GM19043 (cell line): ENCODE results near the gene LTBP1.

ENCODE experiments used
- ATAC-seq: cut with Tn5 transposase; IDR thresholded peaks from one replicate; pipeline ENCODE4 v1.9.1; 2021; ENCODE audit warnings: low read depth; ENCODE audit not compliant: unreplicated experiment

LTBP1 gene

DNA sequence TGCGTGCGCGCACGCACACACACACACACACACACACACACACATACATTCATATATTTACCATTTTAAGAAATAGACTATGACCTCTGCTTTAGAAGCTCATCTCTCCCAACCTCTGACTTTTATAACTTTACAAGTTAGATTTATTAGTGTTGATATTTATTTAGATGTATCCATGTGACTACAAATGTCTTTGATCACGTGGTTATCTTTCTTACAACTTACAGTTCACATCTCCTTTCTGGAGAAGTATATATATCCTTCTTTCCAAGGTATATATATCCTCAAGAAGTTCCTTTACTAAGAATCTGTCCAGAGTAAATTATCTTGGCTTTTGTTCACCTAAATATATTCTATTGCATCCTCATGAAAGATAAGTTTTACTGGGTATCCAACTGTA, 16.3 kb upstream of the LTBP1 start:
- no peak for ATAC-seq

DNA sequence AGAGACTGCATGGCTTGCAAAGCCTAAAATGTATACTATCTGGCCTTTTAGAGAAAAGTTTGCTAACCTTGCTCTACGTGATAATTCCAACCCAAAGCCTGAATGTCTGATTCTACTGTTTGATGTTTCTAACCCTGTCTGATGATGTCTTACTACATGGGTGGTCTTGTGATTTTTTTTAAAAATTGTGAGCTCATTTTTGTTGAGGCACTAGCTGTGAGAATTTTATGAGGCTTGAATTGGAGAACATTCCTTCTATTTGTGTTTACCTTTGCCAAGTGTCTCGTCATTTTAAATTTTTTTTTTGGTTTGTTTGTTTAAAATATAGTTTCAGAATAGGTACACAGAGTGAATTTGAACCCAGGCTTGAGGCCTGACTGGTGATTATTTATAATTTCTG, 15.2 kb upstream of the LTBP1 start:
- no peak for ATAC-seq

DNA sequence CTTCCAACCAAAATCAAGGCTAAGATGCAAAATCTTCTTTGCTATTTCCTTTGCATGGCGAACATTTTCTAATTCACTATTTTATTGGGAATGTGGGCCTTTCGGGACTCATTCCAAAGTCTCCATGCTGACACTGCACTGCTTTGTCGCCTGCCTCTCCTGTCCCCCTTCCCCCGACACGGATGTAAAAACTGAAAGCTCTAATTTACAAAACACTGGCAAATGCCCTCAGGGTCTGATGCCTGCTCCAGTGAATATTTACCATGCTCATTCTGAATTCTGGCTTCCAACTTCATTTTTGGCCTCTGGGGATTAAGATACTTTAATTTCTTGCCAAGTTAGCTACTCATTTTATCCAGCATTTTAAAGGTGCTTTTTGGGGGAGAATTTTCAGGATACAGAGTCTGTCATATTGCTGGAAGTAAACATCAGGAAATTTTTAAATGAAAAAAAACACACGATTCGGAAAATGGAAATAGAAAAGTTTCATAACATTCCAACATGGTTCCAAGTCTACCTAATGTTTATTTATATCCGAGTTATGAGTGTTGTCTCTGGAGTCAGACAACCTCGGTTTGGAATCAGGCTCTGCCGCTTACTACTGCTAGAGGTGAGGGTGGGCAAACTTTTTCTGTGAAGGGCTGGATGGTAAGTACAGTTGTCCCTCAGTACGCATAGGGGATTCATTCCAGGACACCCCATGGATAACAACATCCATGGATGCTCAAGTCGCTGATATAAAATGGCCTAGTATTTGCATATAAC, 14.6 kb upstream of the LTBP1 start:
- no peak for ATAC-seq

DNA sequence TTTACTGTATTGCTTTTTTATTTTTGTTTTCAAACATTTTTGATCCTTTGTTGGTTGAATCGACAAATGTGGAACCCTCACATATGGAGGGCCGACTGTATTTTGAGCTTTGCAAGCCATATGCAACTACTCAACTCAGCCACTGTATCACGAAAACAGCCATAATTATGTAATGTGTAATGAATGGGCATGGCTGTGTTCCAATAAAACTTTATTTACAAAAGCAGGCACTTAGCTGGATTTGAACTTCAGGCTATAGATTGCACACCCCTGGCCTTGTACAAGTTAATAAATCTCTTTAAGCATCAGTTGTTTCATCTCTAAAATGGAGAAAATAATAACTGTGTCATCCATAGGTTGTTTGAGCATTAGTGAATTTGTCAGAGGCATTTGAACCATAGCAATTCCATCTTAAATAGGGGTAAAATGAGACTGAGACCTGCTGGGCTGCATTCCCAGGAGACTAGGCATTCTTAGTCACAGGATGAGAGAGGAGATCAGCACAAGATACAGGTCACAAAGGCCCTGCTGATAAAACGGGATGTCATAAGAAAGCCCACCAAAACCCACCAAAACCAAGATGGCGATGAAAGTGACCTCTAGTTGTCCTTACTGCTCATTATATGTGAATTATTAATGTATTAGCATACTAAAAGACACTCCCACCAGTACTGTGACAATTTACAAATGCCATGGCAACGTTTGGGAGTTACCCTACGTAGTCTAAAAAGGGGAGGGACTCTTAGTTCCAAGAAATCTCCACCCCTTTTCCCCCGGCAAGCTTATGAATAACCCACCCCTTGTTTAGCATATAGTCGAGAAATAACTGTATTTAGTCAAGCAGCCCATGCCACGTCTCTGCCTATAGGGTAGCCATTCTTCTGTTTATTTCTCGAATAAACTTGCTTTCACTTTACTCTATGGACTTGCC, 13.7 kb upstream of the LTBP1 start:
- no peak for ATAC-seq

DNA sequence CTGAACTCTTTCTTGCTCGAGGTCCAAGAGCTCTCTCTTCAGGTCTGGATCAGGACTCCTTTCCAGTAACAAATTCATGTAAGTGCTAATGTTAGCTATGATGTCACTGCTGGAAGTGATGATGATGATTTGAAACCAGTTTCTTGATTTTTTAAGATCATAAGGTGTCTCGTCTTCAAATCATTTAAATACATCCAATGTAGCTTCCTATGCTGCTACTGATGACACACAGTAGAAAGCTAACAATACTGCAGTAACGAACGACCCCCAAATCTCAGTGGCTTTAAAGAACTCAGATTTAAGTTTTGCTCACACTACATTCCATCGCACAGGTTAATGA, 13.0 kb upstream of the LTBP1 start:
- no peak for ATAC-seq

DNA sequence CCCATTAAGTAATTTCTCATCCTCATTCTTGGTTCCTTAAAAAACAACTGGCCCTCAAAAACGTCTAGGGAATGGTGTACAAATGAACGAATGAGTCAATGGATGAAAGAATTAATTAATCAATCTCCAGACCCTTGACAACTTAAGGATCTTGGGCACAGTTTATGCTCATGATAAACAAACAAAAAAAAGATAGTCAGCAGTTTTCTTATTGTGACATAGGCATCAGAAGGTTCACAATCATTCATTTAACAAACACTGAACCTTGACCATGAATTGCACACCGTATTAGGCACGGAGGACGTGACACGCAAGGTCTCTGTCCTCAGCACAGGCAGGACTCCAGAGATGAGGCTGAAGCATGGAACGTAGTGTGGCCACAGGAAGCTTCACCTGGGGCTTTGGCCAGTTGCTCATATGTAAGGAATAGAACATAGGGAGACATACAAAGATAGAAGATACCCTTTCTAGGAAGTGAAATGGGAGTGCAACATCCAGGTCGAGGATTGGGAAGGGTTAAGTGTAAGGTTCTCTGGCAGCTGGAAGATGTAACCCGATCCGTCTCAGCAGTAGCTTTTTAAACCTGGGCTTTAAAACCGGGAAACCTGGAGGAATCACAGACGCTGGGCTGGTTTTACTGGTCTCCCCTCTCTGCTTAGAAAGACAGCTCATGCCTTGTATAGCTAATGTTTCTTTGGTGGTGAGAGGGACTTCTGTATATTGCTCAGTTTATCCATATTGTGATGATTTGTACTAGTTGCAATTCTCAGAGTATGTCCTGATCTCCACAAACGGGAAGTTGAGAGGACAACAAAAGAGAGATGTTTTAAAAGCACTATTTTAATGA, 8.9 kb upstream of the LTBP1 start:
- no peak for ATAC-seq

DNA sequence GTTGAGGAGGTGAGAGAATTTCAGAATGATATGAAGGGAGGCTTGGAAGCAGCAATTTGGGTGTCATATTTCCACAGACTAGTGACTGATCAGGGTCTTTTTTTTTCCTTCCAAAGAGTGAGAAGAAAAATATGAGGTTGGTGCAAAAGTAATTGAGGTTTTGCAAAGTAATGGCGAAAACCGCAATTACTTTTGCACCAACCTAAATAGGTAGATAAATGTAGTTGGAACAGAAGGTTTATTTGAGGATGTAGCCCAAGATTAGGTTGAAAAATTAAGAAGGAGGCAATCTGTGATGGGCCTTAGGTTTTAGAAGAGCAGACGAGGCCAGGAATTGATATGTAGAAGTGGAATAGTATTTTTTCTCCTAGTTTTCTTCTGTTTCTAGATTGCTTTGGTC, 7.8 kb upstream of the LTBP1 start:
- no peak for ATAC-seq

DNA sequence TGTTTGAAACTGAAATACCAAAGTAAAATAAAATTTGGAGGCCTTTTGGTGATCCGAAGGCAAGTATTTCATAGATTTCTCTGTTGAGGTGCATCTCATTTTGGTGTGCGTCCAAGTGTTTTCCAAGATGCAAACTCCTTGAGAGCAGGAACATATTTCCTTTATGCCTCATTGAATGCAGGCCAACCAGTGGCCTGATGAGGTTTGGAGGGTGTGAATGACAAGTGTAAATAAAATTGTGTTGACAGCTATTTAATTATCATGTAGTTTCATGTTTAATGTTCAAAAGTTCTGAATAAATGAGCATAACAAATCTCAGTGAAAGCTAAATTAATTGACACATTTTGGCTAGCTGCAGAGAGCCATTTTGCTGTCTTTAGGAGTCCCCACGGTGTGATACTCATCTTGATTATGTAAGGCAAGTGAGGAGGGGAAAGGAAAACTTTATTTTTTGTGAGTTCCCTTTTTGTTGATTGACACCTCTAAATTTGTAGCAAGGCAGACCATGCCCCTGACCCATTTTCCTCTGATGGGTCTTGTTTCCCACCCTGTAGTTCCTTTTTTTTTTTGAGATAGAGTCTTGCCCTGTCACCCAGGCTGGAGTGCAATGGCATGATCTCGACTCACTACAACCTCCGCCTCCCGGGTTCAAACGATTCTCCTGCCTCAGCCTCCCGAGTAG, 6.3 kb upstream of the LTBP1 start:
- no peak for ATAC-seq

DNA sequence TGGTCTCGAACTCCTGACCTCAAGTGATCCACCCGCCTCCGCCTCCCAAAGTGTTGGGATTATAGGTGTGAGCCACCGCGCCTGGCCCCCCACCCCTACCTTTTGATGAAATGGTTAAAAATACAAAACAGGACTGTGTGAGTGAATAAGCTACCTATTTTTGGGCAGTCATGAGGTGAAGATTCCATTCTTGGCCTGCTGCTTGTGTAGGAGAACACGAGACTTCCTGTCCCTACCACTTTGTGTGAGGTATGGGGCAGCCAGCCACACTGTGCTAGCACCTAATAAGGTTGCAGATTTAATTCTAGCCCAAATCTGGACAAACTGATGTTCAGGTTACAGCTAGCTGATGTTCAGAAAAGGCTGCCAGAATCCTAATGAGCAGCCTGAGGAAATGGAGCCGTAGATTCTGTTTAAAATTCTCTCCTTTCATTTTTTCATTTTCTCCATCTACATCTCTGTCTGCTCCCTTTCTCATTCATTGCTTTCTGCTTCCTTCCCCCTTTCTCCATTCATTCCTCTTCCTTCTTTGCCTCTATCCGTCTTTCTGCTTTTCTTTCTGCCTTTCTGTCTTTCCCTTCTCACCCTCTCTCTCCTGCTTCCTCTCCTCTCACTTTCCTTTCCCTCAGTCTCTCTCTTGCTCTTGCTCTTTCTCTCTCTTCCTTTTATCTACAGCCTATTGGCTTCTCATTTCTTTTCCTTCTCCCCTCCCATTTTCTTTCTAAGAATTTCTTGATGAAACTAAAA, 4.6 kb upstream of the LTBP1 start:
- no peak for ATAC-seq

DNA sequence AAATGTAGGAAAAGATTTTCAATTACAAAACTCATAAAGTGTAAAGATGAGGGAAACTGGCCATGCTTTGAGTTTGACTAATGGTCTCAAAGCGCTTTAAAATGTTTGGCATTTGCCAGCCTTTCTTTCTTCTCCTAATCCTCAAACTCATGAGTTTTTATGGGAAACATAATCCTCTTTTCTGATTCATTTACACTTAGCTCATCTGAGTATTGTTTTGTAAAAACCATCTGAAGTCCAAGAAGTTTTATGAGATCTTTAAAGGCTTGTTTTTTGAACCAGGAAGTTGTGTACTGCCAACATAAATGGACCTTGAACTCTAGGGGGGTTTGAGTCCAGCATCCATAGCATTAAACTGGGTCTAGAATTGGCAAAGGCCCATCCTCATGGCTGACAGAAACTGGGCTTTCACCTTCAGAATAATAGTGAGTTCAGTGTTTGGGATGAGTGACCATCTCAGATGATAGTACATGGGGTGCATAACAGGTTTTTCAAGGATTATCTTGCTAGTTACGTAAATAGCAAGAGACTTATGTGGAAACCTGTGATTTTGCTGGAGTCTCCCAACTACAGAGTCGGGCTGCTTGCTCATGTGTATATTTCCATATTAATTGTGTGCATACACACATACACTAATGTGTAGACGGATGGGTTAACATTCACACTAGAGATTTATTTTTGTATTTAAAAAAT, 3.8 kb upstream of the LTBP1 start:
- ATAC-seq: no peak

DNA sequence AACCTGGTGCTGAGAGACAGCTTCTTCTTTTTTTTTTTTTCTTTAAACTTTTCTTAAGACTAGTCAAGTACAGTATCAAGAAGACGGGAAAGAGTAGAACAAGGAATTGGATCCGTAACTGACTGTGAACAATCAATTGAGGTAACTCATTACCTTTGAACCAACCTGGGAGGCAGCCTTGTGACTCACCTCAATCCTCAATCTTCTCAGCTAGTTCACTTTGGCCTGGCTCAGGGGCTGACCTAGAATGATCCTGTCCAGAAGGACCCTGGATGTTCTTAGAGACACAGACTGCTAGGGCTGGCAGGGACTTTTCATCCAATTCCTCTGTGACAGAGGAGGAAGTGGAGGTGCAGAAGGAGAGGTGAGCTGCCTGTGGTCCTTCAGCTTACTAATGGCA, 1.5 kb upstream of the LTBP1 start:
- no peak for ATAC-seq

DNA sequence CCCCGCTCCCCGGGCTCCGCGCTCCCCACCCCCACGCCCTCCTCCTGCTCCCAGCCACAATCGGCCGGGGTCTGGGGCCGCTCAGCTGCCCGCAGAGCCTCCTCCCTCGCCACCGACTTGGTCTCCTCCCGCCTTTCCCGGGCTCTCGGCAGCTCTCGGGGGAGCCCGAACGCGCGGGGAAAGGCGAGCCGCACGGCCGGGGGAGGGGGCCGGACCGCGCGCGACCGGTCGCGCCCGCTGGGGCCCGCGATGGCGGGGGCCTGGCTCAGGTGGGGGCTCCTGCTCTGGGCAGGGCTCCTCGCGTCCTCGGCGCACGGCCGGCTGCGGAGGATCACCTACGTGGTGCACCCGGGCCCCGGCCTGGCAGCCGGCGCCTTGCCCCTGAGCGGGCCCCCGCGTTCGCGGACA, 327 bp downstream of the LTBP1 start:
- ATAC-seq: no peak

DNA sequence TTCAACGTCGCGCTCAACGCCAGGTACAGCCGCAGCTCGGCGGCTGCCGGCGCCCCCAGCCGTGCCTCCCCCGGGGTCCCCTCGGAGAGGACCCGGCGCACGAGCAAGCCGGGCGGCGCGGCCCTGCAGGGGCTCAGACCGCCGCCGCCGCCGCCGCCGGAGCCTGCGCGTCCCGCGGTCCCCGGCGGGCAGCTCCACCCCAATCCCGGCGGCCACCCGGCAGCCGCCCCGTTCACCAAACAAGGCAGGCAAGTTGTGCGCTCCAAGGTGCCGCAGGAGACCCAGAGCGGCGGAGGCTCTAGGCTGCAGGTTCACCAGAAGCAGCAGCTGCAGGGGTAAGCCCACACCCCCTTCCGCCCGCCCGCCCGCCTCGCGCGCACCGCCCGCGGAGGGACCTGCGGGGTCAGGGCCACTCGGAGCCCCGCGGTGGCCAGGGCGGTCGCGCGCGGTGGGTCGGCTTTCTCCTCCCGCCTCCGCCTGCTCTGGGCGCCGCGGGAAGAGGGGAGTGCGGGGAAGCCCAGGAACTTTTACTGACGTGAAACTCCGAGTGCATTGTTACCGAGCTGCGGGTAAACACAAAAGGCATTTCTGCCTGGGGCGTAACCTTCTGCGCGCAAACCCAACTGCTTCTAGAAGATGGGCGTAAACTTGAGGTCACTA, 861 bp downstream of the LTBP1 start:
- no peak for ATAC-seq

DNA sequence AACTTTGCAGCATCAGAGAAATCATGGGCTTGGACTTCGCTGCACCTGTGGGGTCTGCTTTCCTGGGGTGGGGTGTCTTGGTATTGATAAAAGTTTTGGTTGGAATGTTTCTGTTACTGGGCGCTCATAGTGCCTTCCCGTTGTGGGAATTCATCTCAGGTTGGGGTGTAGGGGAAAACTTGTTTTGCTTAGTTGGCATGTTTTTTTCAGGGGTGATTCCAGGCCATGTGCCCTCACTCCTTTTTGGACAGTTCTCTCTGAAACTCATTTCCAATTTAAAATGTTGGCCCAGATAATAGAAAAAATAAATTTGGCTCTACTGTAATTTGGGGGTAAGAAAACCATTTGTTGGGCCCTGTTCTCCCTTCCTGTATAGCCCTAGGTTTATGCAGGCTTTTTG, 1.5 kb downstream of the LTBP1 start:
- no peak for ATAC-seq

DNA sequence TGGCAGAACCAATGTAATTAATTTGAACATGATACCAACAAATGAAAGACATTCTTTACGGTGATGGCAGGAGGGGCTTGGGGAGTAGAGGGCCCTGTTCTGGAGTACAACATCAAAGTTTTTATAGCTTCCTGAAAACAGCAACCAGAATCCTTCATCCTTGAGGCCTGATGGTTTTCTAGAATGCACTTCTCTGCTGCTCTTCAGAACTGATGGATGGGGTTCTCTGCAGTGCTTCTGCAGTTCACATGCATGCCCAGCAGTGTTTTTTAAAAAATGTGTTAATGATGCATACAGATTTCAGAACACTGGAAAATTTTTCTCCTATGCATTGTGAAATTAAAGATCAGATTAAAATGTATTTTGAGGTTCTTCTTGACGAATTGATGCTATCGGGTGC, 2.5 kb downstream of the LTBP1 start:
- no peak for ATAC-seq

DNA sequence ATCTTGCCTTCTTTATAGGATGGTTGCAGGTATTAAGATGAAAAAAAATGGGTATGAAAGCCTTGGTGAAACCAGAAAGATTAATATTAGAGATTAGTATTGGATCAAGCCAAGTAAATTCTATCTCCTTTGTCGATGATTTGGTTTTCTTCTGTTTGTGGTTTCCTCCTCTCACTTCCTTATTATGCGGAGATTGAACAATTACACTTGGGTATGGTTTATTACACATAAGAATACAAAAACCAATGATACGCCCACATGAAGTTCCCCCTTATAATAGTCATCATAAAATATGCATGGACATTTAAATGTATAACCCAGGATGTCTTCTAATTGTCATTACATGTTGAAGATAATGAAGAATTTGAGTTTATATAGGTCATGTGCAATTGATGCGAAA, 4.9 kb downstream of the LTBP1 start:
- no peak for ATAC-seq

DNA sequence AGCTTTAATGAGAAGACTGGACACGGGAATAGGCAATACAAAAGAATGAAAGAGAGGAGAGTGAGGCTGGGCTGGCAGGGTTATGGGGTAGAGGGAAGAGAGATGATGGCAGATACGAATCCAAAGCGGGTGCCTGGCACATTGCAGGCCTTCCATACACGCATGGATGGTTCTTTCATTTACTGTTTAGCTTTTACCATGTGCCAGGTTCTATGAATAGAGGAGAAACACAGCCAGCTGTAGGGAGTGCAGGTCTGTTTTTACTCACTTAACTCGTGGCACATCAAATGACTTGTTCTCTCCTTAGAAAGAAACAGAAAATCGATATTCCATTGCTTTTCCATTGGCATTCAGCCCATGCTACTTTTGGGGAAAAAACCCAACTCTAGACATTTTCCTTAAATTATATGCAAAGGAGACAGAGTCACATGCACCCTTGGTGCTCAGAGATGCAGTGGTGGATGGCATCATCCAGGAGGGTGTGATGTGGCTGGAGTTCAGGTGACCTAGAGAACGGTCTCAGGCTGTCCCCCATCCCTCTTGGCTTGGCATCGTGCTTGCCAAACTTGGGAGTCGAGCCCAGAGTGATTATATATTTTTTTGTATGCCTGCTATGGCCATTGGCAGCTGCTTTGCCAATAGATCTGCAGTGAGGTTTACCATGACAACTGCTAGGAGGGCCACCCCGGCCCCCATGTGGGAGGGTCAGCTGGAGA, 6.2 kb downstream of the LTBP1 start:
- no peak for ATAC-seq

DNA sequence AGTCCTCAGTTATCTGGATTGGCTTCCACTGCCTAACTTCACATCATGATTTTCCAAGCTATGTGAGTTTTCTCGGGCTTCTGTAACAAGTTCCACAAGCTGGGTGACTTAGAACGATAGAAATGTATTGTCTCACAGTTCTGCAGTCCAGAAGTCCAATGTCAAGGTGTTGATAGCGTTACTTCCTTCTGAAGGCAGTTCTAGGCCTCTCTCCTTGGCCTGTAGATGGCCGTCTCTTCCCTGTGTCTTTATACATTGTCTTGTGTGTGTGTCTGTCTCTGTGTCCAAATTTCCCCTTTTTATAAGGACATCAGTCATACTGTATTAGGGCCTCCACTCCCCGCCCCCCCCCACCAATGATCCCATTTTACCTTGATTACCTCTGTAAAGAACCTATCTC, 7.5 kb downstream of the LTBP1 start:
- ATAC-seq: no peak
